Kidney (tissue), 14 donors: ENCODE measurements around the gene S100Z. TPM values are rescaled to one million over a fixed set of nuclear protein-coding genes. Genes with fewer than 3 reads are reported as not detected.

Experiments
- DNase-seq, 5 donors: peaks; one replicate each; pipeline ENCODE4 v3.0.0-alpha.2; 2013 to 2020
- FAIRE-seq: peaks from 2 replicates; lab custom pipeline; 2012; peaks lifted over from hg19 to GRCh38; lab: Jason Lieb, UNC
- H3K27ac ChIP-seq, 2 donors: one replicate each; pipeline ENCODE4 v1.7.0; 2013; ENCODE audit warnings: low read depth in 2 of 2, low read length in 2 of 2, inconsistent platforms in 1 of 2
- H3K27me3 ChIP-seq: one replicate; pipeline ENCODE4 v1.7.1; 2013; ENCODE audit warnings: low read length, inconsistent platforms; ENCODE audit not compliant: control insufficient read depth, insufficient read depth
- H3K36me3 ChIP-seq, 3 donors: one replicate each; pipeline versions ENCODE4 v1.7.0 to v1.7.1; 2013; ENCODE audit warnings: low read length in 3 of 3, control low read depth in 1 of 3, inconsistent platforms in 1 of 3; ENCODE audit not compliant: insufficient read depth in 3 of 3, control insufficient read depth in 2 of 3
- H3K4me1 ChIP-seq, 3 donors: one replicate each; pipeline versions ENCODE4 v1.7.0 to v1.7.1; 2013; ENCODE audit warnings: low read length in 3 of 3, inconsistent platforms in 1 of 3, low read depth in 1 of 3; ENCODE audit not compliant: control insufficient read depth in 2 of 3, insufficient read depth in 2 of 3
- H3K4me3 ChIP-seq, 3 donors: one replicate each; pipeline versions ENCODE4 v1.7.0 to v1.8.1; 2013; ENCODE audit warnings: low read length in 3 of 3, control low read depth in 1 of 3, inconsistent platforms in 1 of 3
- H3K9ac ChIP-seq, 3 donors: one replicate each; pipeline versions ENCODE4 v1.7.0 to v1.7.1; 2013; ENCODE audit warnings: low read length in 3 of 3, control low read depth in 1 of 3, inconsistent platforms in 1 of 3
- H3K9me3 ChIP-seq, 3 donors: one replicate each; pipeline versions ENCODE4 v1.7.0 to v1.7.1; 2013; ENCODE audit warnings: low read length in 3 of 3, control low read depth in 1 of 3, inconsistent platforms in 1 of 3; ENCODE audit not compliant: control insufficient read depth in 2 of 3, insufficient read depth in 1 of 3
- intact Hi-C: fragments of 100-400 bp; cut with DNase I; formaldehyde crosslinking; loops from one replicate; pipeline ENCODE4 v1.11.1; 2022
- polyA plus RNA-seq: library from polyadenylated mRNA; stranded (reverse); fragments of 350-450 nt; fragmentation: Illumina TruSeq; extraction: RNeasy Lipid Tissue Mini Kit (QIAGEN cat#74804); gene quantifications from one replicate; pipeline ENCODE4 v1.2.3, GENCODE V29; 2014; ENCODE audit warnings: low read depth, low replicate concordance; ENCODE audit not compliant: insufficient read depth
- total RNA-seq: library from RNA; stranded (reverse); fragmentation: NEBNext Ultra II Directional; extraction: Animal tissue kit (Norgen Biotek cat#: 25700); gene quantifications from one replicate; pipeline ENCODE4 v1.2.1, GENCODE V29; 2021
- TF ChIP-seq, protein P1 (sequence below): IDR thresholded peaks from 3 replicates; pipeline ENCODE4 v1.5.1; 2012; ENCODE audit warnings: mild to moderate bottlenecking, moderate library complexity, borderline replicate concordance; ENCODE audit not compliant: insufficient read depth; ENCODE audit errors: extremely low read depth
- donor health status: control.
- donor health status: control.
- donor health status: control.
- donor health status: control.
- donor health status: control.
- donor health status: DM: yes; HTN: yes; CAD: no.
- donor health status: Normal renal cell carcinoma (clear cell type).

The S100Z gene
- total and polyA plus RNA-seq, 2 donors from 2014 or later, result 0.69 to 1.2 TPM

DNA sequence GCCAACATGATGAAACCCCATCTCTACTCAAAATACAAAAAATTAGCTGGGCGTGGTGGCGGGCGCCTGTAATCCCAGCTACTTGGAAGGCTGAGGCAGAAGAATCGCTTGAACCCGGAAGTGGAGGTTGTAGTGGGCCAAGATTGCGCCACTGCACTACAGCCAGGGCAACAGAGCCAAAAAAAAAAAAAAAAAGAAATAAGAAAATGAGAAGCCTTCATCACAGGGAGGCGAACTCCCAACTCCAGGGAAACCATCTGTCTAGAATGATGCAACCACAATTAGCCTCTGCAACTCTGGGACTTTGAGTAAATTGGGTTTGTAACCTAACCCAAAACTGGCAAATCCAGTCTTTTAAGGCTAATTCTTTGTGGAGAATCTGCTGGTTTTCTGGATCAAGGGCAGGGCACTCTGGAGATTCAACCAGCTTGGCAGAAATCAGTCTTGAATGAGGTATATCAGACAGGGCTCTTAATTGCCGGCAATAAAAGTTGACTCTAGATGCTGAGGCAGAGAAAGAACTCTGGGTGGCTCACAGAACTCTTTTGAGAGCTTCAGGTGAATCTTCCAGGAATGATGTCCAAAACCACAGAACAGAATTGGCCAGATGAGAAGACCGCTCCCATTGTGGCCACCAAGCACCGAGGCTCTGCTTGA is 9.9 kb downstream of the S100Z start:
- H3K9ac ChIP-seq, result no peak overlapping the region
- H3K36me3 ChIP-seq, result no peaks in the 10 kb centered on the region
- DNase-seq (no peak), FAIRE-seq (no peak)
- no peaks in the 10 kb centered on the region for H3K9me3 ChIP-seq
- TF ChIP-seq, protein P1, sequence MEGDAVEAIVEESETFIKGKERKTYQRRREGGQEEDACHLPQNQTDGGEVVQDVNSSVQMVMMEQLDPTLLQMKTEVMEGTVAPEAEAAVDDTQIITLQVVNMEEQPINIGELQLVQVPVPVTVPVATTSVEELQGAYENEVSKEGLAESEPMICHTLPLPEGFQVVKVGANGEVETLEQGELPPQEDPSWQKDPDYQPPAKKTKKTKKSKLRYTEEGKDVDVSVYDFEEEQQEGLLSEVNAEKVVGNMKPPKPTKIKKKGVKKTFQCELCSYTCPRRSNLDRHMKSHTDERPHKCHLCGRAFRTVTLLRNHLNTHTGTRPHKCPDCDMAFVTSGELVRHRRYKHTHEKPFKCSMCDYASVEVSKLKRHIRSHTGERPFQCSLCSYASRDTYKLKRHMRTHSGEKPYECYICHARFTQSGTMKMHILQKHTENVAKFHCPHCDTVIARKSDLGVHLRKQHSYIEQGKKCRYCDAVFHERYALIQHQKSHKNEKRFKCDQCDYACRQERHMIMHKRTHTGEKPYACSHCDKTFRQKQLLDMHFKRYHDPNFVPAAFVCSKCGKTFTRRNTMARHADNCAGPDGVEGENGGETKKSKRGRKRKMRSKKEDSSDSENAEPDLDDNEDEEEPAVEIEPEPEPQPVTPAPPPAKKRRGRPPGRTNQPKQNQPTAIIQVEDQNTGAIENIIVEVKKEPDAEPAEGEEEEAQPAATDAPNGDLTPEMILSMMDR, result no peak
- no peaks in the 10 kb centered on the region for H3K27me3 ChIP-seq
- peaks cover 0 to 7% (median 4%) of the 10 kb centered on the region in 3 donors for H3K4me1 ChIP-seq
- no peak overlapping the region for H3K27ac ChIP-seq
- intact Hi-C loops, result no loop called here
- no peak overlapping the region for H3K4me3 ChIP-seq

- intact Hi-C loops, result no loop called here
- FAIRE-seq (no peak), DNase-seq (peak in 2 of 5 donors; percentile 30 to 45)
- TF ChIP-seq, protein P1, result no peak
- no peak overlapping the region for H3K4me3 ChIP-seq
- H3K27me3 ChIP-seq, result no peaks in the 10 kb centered on the region
- H3K9ac ChIP-seq, result no peak overlapping the region
- H3K9me3 ChIP-seq, result no peaks in the 10 kb centered on the region
- H3K27ac ChIP-seq, result no peak overlapping the region
- no peaks in the 10 kb centered on the region for H3K4me1 ChIP-seq
- no peaks in the 10 kb centered on the region for H3K36me3 ChIP-seq
Measured at GRCh38 chr5:76861612-76862011, 11.8 kb downstream of the S100Z start.

- no peaks in the 10 kb centered on the region for H3K27me3 ChIP-seq
- intact Hi-C loops, result no loop called here
- H3K9me3 ChIP-seq, result no peaks in the 10 kb centered on the region
- no peak for FAIRE-seq
- H3K9ac ChIP-seq, result no peak overlapping the region
- H3K4me1 ChIP-seq, result no peaks in the 10 kb centered on the region
- no peak overlapping the region for H3K27ac ChIP-seq
- H3K4me3 ChIP-seq, result no peak overlapping the region
- no peak for DNase-seq
- TF ChIP-seq, protein P1, result no peak
- no peaks in the 10 kb centered on the region for H3K36me3 ChIP-seq
Measured at GRCh38 chr5:76863001-76863400, 13.2 kb downstream of the S100Z start.

DNA sequence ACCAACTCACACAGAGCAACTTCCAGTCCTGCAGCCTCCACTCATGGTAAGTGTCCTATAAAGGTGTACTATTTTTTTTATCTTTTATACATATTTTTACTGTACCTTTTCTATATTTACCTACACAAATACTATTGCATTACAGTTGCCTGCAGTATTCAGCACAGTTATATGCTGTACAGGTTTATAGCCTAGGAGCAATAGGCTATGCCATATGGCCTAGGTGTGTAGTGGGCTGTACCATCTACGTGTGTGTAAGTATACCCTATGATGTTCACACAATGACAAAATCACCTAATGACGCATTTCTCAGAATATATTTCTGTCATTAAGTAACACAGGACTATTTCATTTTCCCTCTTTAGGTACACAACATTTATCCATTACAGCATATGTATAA is 16.7 kb downstream of the S100Z start:
- Histone ChIP-seq H3K9ac (no peak overlapping the region), H3K36me3 (no peaks in the 10 kb centered on the region), H3K27me3 (no peaks in the 10 kb centered on the region), H3K4me1 (no peaks in the 10 kb centered on the region), H3K9me3 (no peaks in the 10 kb centered on the region), H3K4me3 (no peak overlapping the region), H3K27ac (no peak overlapping the region)
- TF ChIP-seq, protein P1, result no peak
- intact Hi-C loops, result no loop called here
- FAIRE-seq, result no peak
- no peak for DNase-seq
